COLO668 (cell line): Measurements from ENCODE around the gene PLEKHD1.

Source experiments
- DNase-seq: peaks from one replicate; lab custom pipeline; 2025; ENCODE audit not compliant: unreplicated experiment; lab: John Stamatoyannopoulos, UW

Gene PLEKHD1

DNA sequence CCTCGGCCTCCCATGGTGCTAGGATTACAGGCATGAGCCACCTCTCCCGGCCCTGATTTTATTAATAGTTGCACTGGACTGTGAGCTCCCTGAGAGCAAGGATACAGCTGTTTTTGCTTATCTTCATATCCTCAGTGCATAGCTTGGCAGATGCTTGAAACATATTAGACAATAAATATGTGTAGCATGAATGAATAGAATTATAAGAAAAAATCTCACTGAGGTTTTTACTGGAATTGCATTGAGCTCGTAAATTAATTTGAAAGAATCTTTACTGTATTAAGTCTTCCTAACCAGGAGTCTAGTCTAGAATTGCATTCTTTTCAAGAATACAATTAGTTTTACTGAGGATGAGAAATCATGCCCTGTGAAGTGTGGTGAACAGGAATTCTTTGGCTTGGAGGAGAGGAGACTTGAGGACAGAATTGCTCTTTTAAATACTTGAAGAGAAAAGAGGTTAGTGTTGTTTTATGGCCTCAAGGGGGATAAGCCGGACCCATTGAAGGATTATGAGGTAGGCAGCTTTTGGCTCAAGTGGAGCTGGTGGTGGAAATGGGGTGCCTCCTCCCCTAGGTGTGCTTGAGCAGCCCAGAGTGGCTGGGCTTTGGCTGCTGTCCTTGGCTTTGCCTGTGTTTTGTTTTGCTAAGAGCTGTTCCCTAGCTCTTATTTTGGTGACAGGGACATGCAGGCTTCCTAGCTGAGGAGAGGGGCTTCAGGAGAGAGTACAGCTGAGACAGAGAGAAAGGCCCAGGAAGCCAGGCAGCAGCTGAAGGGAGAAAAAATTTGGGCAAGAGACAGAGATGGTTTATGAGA, 34.0 kb downstream of the PLEKHD1 start:
- DNase-seq, result no peak

DNA sequence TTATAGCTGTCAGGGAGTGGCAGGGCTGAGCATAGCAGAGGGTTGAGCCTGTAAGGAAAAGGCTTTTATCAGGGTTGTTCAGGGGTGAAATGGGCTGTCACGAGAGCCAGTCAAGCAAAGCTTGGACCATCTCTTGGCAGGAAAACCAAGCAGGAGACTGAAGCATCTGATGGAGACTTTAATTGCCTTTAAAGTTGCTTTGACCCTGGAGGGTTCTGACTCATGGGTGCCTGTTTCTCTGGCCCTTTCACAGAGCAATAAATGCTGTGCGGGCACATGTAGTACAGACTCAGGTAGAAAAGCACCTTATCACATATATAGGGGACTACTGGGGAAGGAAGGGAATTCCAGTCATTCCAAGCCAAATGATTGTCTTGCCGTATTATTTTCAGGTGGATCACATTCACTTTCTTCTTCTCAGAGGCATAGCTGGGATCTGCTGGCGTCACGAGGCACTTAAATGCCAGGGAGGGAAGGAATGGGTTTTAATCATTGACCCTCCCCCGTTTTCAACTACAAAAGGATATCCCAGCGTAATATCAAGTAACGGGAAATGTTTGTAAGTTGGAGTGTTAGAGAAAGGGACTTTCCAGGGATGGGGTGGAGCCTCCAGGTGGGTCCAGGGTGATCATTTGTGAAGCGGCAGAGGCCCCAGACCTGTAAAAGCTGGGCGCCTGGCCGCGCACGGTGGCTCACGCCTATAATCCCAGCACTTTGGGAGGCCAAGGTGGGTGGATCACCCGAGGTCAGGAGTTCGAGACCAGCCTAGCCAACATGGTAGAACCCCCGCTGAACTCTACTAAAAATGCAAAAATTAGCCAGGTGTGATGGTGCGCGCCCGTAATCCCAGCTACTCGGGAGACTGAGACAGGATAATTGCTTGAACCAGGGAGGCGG, 34.9 kb downstream of the PLEKHD1 start:
- DNase-seq, result no peak

DNA sequence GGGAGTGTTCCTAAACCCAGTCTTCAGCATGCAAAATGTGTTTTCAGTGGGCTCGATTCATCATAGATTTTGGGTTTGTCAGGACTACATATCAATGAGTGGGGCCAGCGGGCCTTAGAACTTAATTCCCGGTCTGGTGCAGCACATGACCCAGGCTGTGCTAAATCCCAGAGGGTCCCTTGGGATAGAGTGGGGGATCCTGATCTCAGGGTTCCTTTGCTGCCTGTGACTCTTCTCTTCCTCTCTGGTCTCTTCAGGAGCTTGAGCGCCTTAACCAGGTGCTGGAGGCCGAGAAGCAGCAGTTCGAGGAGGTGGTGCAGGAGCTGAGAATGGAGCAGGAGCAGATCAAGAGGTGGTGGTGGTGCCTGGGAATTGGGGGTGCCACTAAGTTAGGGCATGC, 37.5 kb downstream of the PLEKHD1 start:
- DNase-seq, result no peak

GRCh38 chr14:69525896-69526295, 41.4 kb downstream of the PLEKHD1 start:
- DNase-seq, result no peak

DNA sequence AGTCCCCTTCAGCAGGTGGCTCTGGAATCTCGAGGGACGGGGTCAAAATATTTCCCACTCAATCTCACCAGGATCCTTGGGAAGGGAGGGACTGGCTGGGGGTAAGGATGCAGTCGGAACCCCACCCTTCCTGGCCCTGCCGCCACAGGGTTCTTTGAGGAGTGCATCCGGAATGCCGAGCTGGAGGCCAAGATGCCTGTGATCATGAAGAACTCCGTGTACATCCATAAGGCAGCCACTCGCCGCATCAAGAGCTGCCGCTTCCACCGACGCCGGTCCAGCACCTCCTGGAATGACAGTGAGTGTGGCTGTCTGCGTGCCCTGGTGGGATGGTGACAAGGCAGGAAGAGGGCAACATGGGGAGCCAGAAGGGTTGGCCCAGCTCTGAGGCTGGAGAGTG, 43.1 kb downstream of the PLEKHD1 start:
- no peak for DNase-seq

- no peak for DNase-seq
Observed at GRCh38 chr14:69528143-69528542, 43.6 kb downstream of the PLEKHD1 start.

- DNase-seq, result no peak
Observed at GRCh38 chr14:69528930-69529329, 44.4 kb downstream of the PLEKHD1 start.

DNA sequence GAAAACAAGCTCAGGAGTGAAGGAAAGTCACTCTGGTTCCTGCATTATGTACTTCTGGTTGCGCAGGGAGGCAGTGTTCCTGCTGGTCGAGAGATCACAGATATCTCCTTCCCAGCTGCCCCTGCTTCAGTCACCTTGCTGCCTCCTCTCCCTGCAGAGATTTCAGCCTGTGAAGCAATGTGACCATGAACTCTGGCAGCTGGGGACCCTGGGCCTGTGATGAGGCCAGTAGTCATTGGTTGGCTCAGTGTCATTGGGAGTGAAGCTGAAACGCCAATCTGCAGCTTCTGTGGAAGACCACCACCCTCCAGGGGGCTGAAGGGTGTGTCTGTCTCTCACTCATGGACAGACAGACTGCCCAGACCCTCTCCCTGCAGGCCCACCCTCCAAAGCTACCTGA, 45.0 kb downstream of the PLEKHD1 start:
- no peak for DNase-seq

DNA sequence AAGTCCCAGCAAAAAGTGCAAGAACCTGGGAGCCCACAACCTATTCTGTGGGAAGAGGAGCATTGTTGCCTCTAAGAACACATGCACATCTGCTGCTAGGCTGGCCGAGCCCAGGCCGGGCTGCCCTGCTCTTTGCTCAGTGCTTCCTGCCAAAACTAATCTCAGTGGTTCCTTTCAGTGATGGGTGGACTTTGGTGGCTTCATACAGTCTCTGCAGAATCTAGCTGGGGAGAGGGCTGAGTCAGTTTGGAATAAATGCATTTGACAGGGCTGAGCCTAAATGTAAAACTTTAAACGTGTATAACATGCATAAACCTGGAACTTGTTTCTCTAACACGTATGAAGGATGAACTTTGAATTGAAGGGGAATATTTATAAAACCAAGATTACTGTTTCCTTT, 45.6 kb downstream of the PLEKHD1 start:
- DNase-seq, result no peak

GRCh38 chr14:69531135-69531534, 46.6 kb downstream of the PLEKHD1 start:
- DNase-seq, result peak; percentile 24

DNA sequence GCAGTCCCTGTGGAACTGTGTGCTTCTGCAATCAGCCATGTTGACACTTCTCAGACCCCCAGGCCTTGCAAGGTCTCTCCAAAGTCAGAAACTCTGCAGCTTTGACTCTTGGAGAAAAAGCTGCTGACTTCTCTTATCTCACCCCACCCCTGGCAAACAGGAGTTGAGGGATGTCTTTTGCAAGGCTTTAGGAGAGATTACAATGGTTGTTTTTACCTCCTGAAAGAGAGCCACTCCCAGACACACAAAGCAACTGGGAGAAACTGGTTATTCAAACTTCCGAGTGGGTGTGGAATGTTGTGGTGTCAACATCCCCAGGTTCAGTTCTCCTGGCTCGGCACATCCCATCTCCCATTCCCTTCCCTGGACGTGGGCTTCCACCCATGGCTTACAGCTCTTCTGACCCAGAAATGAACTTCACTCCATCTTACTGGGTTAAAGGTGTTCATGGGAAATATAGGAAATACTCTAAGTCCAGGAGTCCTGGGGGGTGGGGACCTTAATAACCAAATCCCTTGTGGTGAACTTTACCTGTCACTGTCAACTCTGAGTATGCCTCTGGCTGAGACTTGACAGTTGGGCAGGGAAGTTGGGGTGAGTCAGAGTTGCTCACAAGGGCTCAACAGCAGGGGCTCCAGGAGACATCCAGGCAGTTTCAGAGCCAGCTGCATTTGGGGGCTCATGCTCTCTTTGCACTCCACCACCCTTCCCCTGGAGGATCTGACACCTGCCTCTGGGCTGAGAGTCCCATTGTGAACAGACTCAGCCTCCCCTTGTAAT, 48.2 kb downstream of the PLEKHD1 start:
- DNase-seq, result no peak

DNA sequence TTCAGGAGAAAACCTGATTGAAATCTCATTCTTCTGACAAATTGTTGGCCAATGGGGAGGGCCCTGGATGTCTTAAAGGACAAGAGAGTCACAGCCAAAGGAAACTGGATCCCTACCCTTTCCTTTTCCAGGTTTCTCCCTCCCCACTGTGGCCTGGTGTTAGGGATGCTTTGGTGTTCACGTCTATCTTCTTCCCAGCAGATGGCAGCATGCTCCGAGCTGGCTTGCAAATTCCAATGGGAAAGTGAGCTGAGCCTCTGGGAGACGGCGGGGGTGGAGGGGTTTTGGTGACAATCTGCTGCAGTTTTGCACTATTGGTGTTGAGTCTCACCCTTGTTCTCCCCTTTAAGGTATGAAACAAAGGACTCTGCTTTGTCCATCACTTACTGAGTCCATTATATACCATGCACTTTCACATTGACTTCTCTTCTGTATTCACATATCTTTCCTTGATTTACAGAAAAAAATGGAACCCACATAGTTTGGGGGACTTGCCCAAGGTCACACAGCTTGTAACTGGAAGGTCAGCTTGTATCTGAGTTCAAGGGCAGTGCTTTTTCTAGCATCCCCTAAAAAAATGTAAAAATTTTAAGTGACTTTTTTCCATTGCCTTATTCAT, 50.8 kb downstream of the PLEKHD1 start:
- peak; percentile 61 for DNase-seq

DNA sequence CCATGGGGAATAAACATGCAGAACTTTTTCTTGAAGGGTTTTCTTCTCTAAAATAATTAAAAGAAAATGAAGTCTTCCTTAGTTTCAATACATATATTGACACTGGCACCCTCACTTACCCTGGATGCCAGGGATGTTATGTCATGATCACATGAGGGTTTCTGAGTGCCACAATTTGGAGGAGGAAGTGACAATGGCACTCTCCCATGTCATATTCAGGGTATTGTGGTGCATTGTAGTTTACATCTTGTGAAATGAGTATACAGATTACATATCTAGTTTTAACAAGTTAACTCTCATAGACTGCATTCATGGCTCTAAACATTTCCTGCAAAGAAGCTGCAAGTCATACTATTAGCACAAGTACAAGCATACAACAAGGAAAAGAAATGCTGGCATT, 52.4 kb downstream of the PLEKHD1 start:
- no peak for DNase-seq

DNA sequence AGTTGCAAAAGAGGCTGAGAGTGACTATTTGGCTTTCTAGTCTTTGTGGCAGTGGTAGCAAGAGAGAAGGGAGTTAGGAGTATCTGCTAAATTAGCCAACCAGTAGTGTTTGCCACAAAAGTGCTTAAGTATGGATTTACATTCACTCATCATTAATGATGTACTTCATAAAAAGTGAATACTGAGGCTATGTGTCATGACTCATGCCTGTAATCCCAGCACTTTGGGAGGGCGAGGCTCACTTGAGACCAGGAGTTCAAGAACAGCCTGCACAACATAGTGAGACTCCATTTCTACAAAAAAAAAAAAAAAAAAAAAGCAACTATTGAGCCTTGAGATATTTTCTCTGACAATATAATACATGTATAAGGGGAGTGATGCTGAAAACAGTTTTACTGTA, 53.4 kb downstream of the PLEKHD1 start:
- DNase-seq, result no peak

DNA sequence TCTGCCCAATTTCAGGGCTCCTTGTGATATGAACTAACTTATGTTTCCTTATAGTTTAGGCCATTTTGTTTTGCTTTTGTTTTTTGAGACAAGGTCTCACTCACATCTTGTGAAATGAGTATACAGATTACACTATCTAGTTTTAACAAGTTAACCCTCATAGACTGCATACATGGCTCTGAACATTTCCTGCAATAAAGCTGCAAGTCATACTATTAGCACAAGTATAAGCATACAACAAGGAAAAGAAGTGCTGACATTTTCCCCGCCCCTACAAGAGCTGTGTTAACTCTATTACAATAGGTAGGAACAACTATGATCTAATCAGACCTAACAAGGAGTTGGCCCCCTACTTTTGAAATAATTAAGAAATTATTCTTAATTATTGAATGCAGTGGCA, 54.2 kb downstream of the PLEKHD1 start:
- no peak for DNase-seq

DNA sequence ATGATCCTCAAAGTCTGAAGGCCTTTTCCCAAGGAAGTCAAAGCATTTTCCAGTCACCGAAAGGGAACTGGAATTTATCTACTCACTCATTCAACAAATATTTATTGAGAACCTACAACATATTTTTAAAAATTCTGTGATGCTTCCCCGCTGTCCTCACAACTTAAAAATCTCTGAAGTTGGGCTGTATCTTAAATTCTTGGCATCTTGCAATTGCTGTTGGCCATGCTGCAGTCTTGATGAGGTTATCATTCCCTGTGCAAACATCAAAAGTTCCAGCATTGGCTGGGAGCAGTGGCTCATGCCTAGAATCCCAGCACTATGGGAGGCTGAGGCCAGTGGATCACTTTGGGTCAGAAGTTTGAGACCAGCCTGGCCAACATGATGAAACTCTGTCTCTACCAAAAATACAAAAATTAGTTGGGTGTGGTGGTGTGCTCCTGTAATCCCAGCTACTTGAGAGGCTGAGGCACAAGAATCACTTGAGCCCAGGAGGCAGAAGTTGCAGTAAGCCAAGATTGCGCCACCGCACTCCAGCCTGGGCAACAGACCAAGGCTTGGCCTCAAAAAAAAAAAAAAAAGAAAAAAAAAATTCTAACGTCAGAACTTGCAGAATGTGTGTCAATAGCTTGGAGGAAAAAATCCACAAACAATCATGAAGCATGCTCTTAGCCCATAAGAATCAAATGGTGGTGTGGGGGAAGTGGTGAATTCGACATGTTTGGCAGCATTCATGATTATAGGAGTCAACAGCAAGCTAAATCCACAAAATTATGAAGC, 55.3 kb downstream of the PLEKHD1 start:
- DNase-seq, result no peak

GRCh38 chr14:69540654-69541335, 56.3 kb downstream of the PLEKHD1 start:
- no peak for DNase-seq

- no peak for DNase-seq
Observed at GRCh38 chr14:69542311-69542710, 57.8 kb downstream of the PLEKHD1 start.

DNA sequence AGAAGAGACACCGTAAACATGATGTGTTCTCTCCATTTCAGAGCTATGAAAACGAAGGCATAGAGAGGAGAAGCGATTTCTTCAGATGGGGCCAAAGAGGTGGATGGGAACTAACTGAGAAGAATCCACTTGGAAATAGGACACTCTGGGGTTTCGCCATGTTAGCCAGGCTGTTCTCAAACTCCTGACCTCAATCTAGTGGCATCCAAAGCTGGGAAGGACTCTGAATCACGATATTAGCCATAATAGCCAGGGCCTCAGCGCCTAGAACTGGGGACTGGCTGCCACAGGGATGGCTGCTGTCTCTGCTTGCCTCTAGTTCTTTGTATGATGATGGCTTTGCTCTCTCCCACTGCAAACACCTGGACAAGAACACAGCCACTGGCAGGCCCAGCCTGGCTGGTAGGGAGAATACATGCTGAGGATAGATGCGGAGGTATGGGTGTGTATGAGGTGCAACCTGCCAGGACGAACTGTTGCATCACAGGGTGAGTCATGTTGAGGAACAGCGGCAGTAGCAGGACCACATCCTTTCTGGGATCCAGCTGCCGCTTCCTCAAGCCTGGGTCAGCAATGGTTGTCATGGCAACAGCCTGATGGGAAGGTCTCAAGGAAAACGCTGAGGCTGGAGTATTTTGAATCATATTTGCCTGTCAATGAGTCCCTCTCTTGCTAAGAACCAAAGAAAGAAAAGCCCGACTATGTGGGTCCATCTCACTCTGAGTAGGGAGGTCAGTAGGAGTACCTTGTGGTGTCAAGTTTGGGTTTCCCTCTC, 59.0 kb downstream of the PLEKHD1 start:
- peak; percentile 77 for DNase-seq
